K562 (cell line): Measurements from ENCODE around the gene CTH. TPM values are rescaled to one million over a fixed set of nuclear protein-coding genes. Genes with fewer than 3 reads are reported as not detected.

ENCODE experiments used
- ATAC-seq: fragments of 200-7000 bp; cut with Tn5 transposase; 3 replicates; pipeline ENCODE4 v1.9.1; 2020; ENCODE audit warnings: moderate library complexity
- BruUV-seq: library from RNA; stranded (reverse); fragments of 400-500 nt; replicated peaks from 2 replicates; lab custom pipeline; 2021; lab: Mats Ljungman, UMichigan
- CTCF ChIA-PET: fragments of 300-600 bp; formaldehyde crosslinking; extraction: SDS; loops from one replicate; lab custom pipeline; 2021; ENCODE audit warnings: low intra/inter-chr PET ratio; lab: Yijun Ruan, JAX
- POLR2A ChIA-PET: fragments of 300-600, 350-650 bp; sonication (Branson Sonifier 250); formaldehyde crosslinking; extraction: SDS; loops from one replicate; lab custom pipeline; 2021; ENCODE audit warnings: antibody characterized with exemption, inconsistent platforms; lab: Yijun Ruan, JAX
- DNase-seq, 4 experiments: peaks; one replicate each; pipeline versions ENCODE4 v3.0.0 to v3.0.0-alpha.2; 2011 to 2018; ENCODE audit warnings: low spot score in 3 of 4, mixed read lengths in 3 of 4; ENCODE audit errors: extremely low read depth in 1 of 4
- FAIRE-seq: peaks from 2 replicates; lab custom pipeline; 2011; peaks lifted over from hg19 to GRCh38; lab: Jason Lieb, UNC
- H2AFZ ChIP-seq: 2 replicates; pipeline ENCODE4 v1.6.0; 2011; ENCODE audit warnings: low read depth, low read length, control low read depth, inconsistent platforms
- H3K27ac ChIP-seq: fragments of 200-600 bp; 3 replicates; pipeline ENCODE4 v1.8.0; 2011; ENCODE audit warnings: low read depth, mild to moderate bottlenecking, control low read depth, inconsistent platforms, low read length, moderate library complexity, mixed read lengths; ENCODE audit errors: extremely low read depth
- H3K27me3 ChIP-seq, 2 experiments: fragments of 300-600 bp in 1 of 2; 2 replicates in 1 of 2; 3 replicates in 1 of 2; pipeline versions ENCODE4 v1.6.0 to v1.8.0; 2011; ENCODE audit warnings: inconsistent platforms in 2 of 2, low read length in 2 of 2, mild to moderate bottlenecking in 1 of 2, mixed read lengths in 1 of 2, moderate library complexity in 1 of 2; ENCODE audit not compliant: control insufficient read depth in 2 of 2, insufficient read depth in 2 of 2
- H3K36me3 ChIP-seq: fragments of 300-600 bp; 3 replicates; pipeline ENCODE4 v1.8.0; 2011; ENCODE audit warnings: mild to moderate bottlenecking, low read length, inconsistent platforms; ENCODE audit not compliant: control insufficient read depth, insufficient read depth
- H3K4me1 ChIP-seq, 2 experiments: fragments of 200-600 bp in 1 of 2; replicated peaks in 1 of 2; 2 replicates in 1 of 2; 3 replicates in 1 of 2; pipeline versions ENCODE4 v1.5.1 to v1.8.0; 2011; ENCODE audit warnings: inconsistent platforms in 2 of 2, low read length in 2 of 2, mild to moderate bottlenecking in 1 of 2, mixed read lengths in 1 of 2, moderate library complexity in 1 of 2; ENCODE audit not compliant: control insufficient read depth in 2 of 2, insufficient read depth in 2 of 2
- H3K4me2 ChIP-seq: 2 replicates; pipeline ENCODE4 v1.6.1; 2011; ENCODE audit warnings: low read length, control low read depth, inconsistent platforms, mixed read lengths; ENCODE audit not compliant: insufficient read depth
- H3K4me3 ChIP-seq: fragments of 200-600 bp; sonication (generic), shearing (Covaris generic); 2 replicates; pipeline ENCODE4 v1.5.1; 2016; ENCODE audit warnings: control low read depth, inconsistent platforms
- H3K79me2 ChIP-seq: fragments of 200-600 bp; 3 replicates; pipeline ENCODE4 v1.8.0; 2011; ENCODE audit warnings: low read length, inconsistent platforms; ENCODE audit not compliant: control insufficient read depth, insufficient read depth
- H3K9ac ChIP-seq, 2 experiments: 2 replicates each; pipeline versions ENCODE4 v1.6.0 to v1.6.1; 2011; ENCODE audit warnings: low read depth in 2 of 2, low read length in 2 of 2, control low read depth in 1 of 2, inconsistent platforms in 1 of 2, mild to moderate bottlenecking in 1 of 2, mixed read lengths in 1 of 2; ENCODE audit not compliant: insufficient read depth in 1 of 2
- H3K9me1 ChIP-seq: one replicate; pipeline ENCODE4 v1.6.0; 2011; ENCODE audit warnings: inconsistent platforms, mild to moderate bottlenecking, low read length, moderate library complexity; ENCODE audit not compliant: control insufficient read depth, insufficient read depth
- H3K9me3 ChIP-seq: replicated peaks from 2 replicates; pipeline ENCODE4 v1.5.1; 2011; ENCODE audit warnings: low read depth, low read length, inconsistent platforms; ENCODE audit not compliant: control insufficient read depth, insufficient read depth
- H4K20me1 ChIP-seq: replicated peaks from 2 replicates; pipeline ENCODE4 v1.6.1; 2011; ENCODE audit warnings: low read length, inconsistent platforms, mixed read lengths; ENCODE audit not compliant: control insufficient read depth, insufficient read depth
- MIER1 ChIP-seq: fragments of 450-650 bp; IDR thresholded peaks from 2 replicates; pipeline ENCODE4 v1.6.1; 2016; ENCODE audit warnings: antibody characterized with exemption, mild to moderate bottlenecking, low read depth
- POLR2AphosphoS2 ChIP-seq: IDR thresholded peaks from 2 replicates; pipeline ENCODE4 v1.6.1; 2012; ENCODE audit warnings: low read length, improper control_type of control experiment
- WGBS: fragments of 100-300 bp; shearing (Covaris generic); methylation state at CpG from one replicate; pipeline ENCODE4 v1.1.6; 2016; ENCODE audit warnings: low coverage, mixed read lengths; ENCODE audit not compliant: insufficient coverage; ENCODE audit errors: missing lambda C conversion rate; 5-methylcytosine and 5-hydroxymethylcytosine counted together
- in situ Hi-C: fragments of 300-500 bp; cut with MboI; formaldehyde crosslinking; loops from 4 replicates; pipeline ENCODE4 v1.15.0; 2018; ENCODE audit warnings: inconsistent platforms, mixed read lengths
- intact Hi-C: fragments of 100-400 bp; cut with micrococcal nuclease; formaldehyde crosslinking; loops from 2 replicates; pipeline ENCODE4 v1.14.2; 2022
- polyA plus RNA-seq, 8 experiments: library from polyadenylated mRNA; depleted of rRNA in 4 of 8; stranded (reverse) in 5 of 8; unstranded in 3 of 8; fragments of >200 nt; fragmentation: Nextera tagmentation in 2 of 8; fragmentation: Illumina TruSeq in 1 of 8; extraction: Ambion mirVana in 2 of 8; extraction: Trizol in 1 of 8; gene quantifications; 2 replicates each; pipeline versions ENCODE4 v1.2.1 to v1.2.3, GENCODE V29; 2011 to 2014; ENCODE audit warnings: inconsistent platforms in 1 of 8, missing spikeins in 1 of 8
- total RNA-seq, 7 experiments: library from RNA; depleted of rRNA in 6 of 7; stranded (reverse); fragments of >200 nt in 6 of 7; fragmentation: Illumina TruSeq in 2 of 7; extraction: Trizol in 2 of 7; gene quantifications; 2 replicates each; pipeline versions ENCODE4 v1.2.1 to v1.2.3, GENCODE V29; 2011 to 2021; ENCODE audit warnings: low replicate concordance in 1 of 7
- TF ChIP-seq, protein P1 (sequence below), 2 experiments: fragments of 450-650 bp in 1 of 2; sonication (generic) in 1 of 2; formaldehyde crosslinking in 1 of 2; IDR thresholded peaks; 2 replicates each; pipeline versions ENCODE4 v1.7.1 to v1.9.0; 2016 to 2022; ENCODE audit warnings: inconsistent platforms in 1 of 2, mild to moderate bottlenecking in 1 of 2, missing genetic modification reagents in 1 of 2

The CTH gene
- total and polyA plus RNA-seq, 9 of the 15 experiments (the other 6 are each of a cell fraction or from before 2014, with no cell fraction given): 8.0 to 54.4 (median 30.9) TPM

DNA sequence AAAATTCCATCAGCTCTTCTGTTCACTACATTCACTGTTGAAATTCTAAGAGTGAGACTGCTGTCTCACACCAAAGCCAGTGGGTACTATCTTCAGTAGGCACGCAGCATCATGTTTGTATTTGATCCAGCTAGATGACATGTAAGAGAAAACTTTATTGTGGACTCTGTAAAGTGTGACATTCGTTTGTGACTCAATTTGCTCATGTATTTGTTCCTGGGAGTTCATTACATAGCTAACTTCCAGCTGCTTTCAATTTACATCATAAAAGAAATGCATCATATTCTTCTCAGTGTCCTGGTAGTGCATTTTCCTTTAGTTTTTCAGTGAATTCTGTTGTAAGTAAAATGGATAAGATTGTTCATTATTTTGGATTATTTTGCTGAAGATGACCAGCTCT lies 31.4 kb downstream of the CTH start:
- BruUV-seq: no TSS peak
- in situ Hi-C loops: no loop called here

More for the DNA sequence above, 31.4 kb downstream of the CTH start:
- TF ChIP-seq POLR2AphosphoS2: 0 out of 2 replicates have a peak, but pooled peaks have one; percentile 25
- TF ChIP-seq, protein P1, sequence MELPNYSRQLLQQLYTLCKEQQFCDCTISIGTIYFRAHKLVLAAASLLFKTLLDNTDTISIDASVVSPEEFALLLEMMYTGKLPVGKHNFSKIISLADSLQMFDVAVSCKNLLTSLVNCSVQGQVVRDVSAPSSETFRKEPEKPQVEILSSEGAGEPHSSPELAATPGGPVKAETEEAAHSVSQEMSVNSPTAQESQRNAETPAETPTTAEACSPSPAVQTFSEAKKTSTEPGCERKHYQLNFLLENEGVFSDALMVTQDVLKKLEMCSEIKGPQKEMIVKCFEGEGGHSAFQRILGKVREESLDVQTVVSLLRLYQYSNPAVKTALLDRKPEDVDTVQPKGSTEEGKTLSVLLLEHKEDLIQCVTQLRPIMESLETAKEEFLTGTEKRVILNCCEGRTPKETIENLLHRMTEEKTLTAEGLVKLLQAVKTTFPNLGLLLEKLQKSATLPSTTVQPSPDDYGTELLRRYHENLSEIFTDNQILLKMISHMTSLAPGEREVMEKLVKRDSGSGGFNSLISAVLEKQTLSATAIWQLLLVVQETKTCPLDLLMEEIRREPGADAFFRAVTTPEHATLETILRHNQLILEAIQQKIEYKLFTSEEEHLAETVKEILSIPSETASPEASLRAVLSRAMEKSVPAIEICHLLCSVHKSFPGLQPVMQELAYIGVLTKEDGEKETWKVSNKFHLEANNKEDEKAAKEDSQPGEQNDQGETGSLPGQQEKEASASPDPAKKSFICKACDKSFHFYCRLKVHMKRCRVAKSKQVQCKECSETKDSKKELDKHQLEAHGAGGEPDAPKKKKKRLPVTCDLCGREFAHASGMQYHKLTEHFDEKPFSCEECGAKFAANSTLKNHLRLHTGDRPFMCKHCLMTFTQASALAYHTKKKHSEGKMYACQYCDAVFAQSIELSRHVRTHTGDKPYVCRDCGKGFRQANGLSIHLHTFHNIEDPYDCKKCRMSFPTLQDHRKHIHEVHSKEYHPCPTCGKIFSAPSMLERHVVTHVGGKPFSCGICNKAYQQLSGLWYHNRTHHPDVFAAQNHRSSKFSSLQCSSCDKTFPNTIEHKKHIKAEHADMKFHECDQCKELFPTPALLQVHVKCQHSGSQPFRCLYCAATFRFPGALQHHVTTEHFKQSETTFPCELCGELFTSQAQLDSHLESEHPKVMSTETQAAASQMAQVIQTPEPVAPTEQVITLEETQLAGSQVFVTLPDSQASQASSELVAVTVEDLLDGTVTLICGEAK (IDR thresholded peaks at IDR 0.05): peak; percentile 28; the same call in 1 of the 2 replicates
- TF ChIP-seq, protein P1 (CRISPR knock-in tag; IDR thresholded peaks at IDR 0.05): no peak
- no peak for TF ChIP-seq MIER1
- H3K9me1 ChIP-seq: no peaks in the 10 kb centered on the region
- 37% methylated on average over 2 of the region's 2 CpGs for WGBS
- H3K9me3 ChIP-seq: no peaks in the 10 kb centered on the region
- no peaks in the 10 kb centered on the region for H3K79me2 ChIP-seq
- ATAC-seq (no peak), FAIRE-seq (no peak), DNase-seq (no peak)
- no peaks in the 10 kb centered on the region for H4K20me1 ChIP-seq
- H2AFZ ChIP-seq: no peak overlapping the region
- intact Hi-C loops: no loop called here
- no peaks in the 10 kb centered on the region for H3K27me3 ChIP-seq
- peaks cover 14% of the 10 kb centered on the region; the same call in 2 of the 3 replicates for H3K36me3 ChIP-seq
- no peak overlapping the region for H3K4me3 ChIP-seq
- H3K4me2 ChIP-seq: no peak overlapping the region
- ChIA-PET POLR2A (interaction anchor here (0.5 to 3.2 kb wide), 4 partner anchors 10 to 62 kb away, joined by 3 to 11 read pairs (median 4); no protein-coding TSS in a partner anchor), CTCF (no interaction called here)
- no peaks in the 10 kb centered on the region for H3K4me1 ChIP-seq
- H3K9ac ChIP-seq: no peak overlapping the region
- no peak overlapping the region for H3K27ac ChIP-seq
